IPS-20b (cell line): ENCODE measurements around the gene TTC3.
"Not testable (repeated sequence)": the region's sequence is repeated elsewhere in the genome, so short reads cannot be mapped to it uniquely, and the experiment has no call there.

Experiments used
- H3K27ac ChIP-seq: one replicate; pipeline ENCODE4 v1.5.1; 2013; ENCODE audit warnings: low read length
- H3K27me3 ChIP-seq: 2 replicates; pipeline ENCODE4 v1.6.1; 2013; ENCODE audit warnings: mild to moderate bottlenecking, low read length, inconsistent platforms; ENCODE audit not compliant: insufficient read depth
- H3K36me3 ChIP-seq: 2 replicates; pipeline ENCODE4 v1.6.1; 2013; ENCODE audit warnings: low read depth, mild to moderate bottlenecking, inconsistent platforms, low read length, moderate library complexity; ENCODE audit not compliant: insufficient read depth
- H3K4me1 ChIP-seq: 2 replicates; pipeline ENCODE4 v1.6.1; 2013; ENCODE audit warnings: mild to moderate bottlenecking, control low read depth, inconsistent platforms, low read length, moderate library complexity; ENCODE audit not compliant: insufficient read depth
- H3K4me3 ChIP-seq: 2 replicates; pipeline ENCODE4 v1.5.1; 2013; ENCODE audit warnings: mild to moderate bottlenecking, low read length, inconsistent platforms
- H3K9ac ChIP-seq: 2 replicates; pipeline ENCODE4 v1.6.1; 2013; ENCODE audit warnings: low read depth, mild to moderate bottlenecking, inconsistent platforms, low read length, moderate library complexity
- H3K9me3 ChIP-seq: 2 replicates; pipeline ENCODE4 v1.6.1; 2013; ENCODE audit warnings: mild to moderate bottlenecking, low read depth, low read length, inconsistent platforms; ENCODE audit not compliant: insufficient read depth

TTC3 gene, protein sequence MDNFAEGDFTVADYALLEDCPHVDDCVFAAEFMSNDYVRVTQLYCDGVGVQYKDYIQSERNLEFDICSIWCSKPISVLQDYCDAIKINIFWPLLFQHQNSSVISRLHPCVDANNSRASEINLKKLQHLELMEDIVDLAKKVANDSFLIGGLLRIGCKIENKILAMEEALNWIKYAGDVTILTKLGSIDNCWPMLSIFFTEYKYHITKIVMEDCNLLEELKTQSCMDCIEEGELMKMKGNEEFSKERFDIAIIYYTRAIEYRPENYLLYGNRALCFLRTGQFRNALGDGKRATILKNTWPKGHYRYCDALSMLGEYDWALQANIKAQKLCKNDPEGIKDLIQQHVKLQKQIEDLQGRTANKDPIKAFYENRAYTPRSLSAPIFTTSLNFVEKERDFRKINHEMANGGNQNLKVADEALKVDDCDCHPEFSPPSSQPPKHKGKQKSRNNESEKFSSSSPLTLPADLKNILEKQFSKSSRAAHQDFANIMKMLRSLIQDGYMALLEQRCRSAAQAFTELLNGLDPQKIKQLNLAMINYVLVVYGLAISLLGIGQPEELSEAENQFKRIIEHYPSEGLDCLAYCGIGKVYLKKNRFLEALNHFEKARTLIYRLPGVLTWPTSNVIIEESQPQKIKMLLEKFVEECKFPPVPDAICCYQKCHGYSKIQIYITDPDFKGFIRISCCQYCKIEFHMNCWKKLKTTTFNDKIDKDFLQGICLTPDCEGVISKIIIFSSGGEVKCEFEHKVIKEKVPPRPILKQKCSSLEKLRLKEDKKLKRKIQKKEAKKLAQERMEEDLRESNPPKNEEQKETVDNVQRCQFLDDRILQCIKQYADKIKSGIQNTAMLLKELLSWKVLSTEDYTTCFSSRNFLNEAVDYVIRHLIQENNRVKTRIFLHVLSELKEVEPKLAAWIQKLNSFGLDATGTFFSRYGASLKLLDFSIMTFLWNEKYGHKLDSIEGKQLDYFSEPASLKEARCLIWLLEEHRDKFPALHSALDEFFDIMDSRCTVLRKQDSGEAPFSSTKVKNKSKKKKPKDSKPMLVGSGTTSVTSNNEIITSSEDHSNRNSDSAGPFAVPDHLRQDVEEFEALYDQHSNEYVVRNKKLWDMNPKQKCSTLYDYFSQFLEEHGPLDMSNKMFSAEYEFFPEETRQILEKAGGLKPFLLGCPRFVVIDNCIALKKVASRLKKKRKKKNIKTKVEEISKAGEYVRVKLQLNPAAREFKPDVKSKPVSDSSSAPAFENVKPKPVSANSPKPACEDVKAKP (N-terminal part only)

DNA sequence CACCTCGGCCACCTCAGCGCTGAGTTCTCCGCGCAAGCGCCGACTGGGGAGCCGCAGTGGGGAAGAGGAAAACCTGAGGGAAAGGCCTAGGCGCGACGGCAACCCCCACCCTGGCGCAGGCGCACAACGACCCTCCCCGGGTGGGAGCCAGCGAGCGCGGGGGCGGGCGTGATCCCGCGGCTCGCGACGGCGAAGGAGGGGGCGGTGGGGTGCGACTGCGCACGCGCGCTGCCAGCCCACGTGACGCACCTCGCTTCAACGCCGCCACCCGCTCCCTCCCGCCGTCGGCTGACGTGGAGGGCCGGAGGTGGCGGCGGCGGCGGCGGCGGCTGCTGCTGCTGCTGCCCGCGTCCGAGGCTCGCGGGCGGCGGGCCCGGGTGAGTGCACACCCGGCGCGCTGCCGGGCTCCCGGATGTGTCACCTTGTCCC is at the start of gene TTC3, which contains the start of gene PIGP:
TSS of gene TTC3 (plus strand) at position 267 of the 429 bp plus-strand sequence. CDS start 14,004 bp downstream, outside the sequence.
TSS of gene PIGP (minus strand) at position 84 of the 429 bp plus-strand sequence. CDS start 556 bp downstream, outside the sequence.
- Histone ChIP-seq H3K27me3 (peaks cover 33% of the 10 kb centered on the region), H3K9ac (peak within 1 kb of the TSS; percentile 86), H3K4me3 (peak within 1 kb of the TSS; percentile 79), H3K27ac (peak within 1 kb of the TSS; percentile 88), H3K4me1 (peaks cover 13% of the 10 kb centered on the region; the same call in 1 of the 2 replicates), H3K9me3 (no peaks in the 10 kb centered on the region), H3K36me3 (no peaks in the 10 kb centered on the region)

DNA sequence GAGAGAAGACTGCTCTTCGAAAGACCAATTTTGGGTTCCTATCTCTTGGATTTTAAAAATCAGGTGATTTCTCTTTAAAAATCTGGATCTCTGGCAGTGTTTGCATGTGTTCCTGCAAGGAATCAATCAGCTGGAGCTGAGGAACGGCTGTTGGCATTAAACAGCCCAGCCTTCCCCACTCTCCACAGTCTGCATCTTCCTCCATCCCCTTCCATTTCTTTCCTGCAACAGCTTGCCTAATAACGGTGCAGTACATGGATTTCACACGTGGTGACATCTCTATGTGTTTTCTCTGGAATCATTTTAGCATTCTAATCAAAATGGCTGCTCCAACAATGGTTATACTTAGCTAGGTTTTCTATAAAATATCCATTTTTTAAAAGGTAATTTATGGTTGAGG is 46.6 kb upstream of the TTC3 start:
- Histone ChIP-seq H3K9ac (no peak overlapping the region), H3K4me3 (no peak overlapping the region), H3K36me3 (no peaks in the 10 kb centered on the region), H3K4me1 (no peaks in the 10 kb centered on the region), H3K27ac (no peak overlapping the region), H3K27me3 (no peaks in the 10 kb centered on the region), H3K9me3 (no peaks in the 10 kb centered on the region)

DNA sequence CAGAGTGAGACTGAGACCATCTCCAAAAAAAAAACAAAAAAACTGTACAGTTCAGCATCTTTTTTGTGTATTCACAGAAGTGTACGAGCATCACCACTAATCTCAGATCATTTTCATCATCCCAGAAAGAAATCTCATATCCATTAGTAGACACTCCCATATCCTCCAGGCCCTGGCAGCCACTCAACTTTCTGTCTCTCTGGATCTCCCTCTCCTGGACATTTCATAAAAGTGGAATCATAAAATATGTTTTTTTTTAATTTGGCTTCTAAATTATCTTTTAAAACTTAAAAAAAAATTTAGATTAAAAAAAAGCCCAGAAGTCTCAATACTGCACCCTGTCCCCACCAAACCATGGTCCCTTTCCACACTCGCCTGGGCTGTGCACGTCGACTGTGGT is 44.5 kb upstream of the TTC3 start:
- H3K4me1 ChIP-seq: no peaks in the 10 kb centered on the region
- no peaks in the 10 kb centered on the region for H3K36me3 ChIP-seq
- no peak overlapping the region for H3K9ac ChIP-seq
- no peak overlapping the region for H3K4me3 ChIP-seq
- no peak overlapping the region for H3K27ac ChIP-seq
- no peaks in the 10 kb centered on the region for H3K9me3 ChIP-seq
- no peaks in the 10 kb centered on the region for H3K27me3 ChIP-seq

DNA sequence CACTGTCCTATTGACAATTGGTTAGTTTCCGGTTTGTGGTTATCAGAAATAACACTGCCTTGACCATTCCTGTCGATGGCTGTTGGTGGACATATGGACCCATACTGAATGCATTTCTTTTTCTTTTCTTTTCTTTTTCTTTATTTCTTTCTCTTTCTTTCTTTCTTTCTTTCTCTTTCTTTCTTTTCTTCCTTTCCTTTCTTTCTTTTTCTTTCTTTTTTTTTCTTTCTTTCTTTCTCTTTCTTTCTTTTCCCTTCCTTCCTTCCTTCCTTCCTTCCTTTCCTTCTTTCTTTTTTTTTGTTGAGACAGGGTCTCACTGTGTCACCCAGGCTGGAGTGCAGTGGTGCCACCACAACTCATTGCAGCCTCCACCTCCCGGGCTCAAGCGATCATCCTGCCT is 42.2 kb upstream of the TTC3 start:
- Histone ChIP-seq H3K4me1 (no peaks in the 10 kb centered on the region), H3K9ac (no peak overlapping the region), H3K9me3 (no peaks in the 10 kb centered on the region), H3K27ac (no peak overlapping the region), H3K27me3 (no peaks in the 10 kb centered on the region), H3K4me3 (no peak overlapping the region), H3K36me3 (no peaks in the 10 kb centered on the region)

DNA sequence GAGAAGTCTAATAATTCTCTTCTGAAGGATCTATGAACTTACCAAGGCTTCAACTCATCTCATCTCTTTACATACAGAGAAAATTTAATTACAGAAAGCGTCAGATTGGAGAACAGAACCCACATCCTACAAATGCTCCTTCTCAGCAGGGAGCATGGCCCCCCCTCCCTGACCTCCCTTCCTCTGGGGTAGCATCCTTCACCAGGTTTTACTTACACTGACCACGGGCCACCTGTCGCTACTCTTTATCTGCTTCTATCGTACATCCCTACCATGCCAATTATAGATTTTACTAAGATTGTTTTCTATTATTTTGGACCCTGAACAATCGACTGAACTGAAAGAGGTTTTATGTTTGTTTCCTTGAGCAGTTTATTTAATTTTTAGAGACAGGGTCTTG is 40.8 kb upstream of the TTC3 start:
- Histone ChIP-seq H3K36me3 (no peaks in the 10 kb centered on the region), H3K27me3 (peaks cover 13% of the 10 kb centered on the region), H3K4me3 (no peak overlapping the region), H3K27ac (no peak overlapping the region), H3K9ac (no peak overlapping the region), H3K9me3 (no peaks in the 10 kb centered on the region), H3K4me1 (no peaks in the 10 kb centered on the region)

DNA sequence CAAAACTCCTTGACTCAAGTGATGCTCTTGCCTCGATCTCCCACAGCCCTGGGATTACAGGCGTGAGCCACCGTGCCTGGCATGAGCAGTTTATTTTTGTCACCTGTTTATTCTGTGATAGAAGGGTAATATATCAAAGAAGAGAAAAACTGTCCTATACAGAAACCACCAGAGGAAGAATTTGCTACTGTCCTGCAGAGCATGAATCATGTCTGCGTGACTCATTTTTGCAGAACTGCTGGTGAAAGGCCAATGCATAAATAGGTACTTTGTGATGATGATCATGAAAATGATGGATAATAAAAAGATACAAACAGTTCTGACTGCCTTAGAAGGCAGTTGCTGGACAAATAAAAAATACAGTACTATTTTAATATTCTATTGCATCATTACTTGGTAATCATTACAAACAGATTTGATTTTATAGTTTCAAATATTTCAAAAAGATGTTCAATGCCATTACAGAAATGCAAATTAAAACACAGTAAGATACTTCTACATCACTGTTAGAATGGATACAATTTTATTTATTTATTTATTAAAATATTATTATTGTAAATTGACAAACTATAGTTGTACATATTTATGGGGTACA is 40.1 kb upstream of the TTC3 start:
- Histone ChIP-seq H3K4me1 (no peaks in the 10 kb centered on the region), H3K36me3 (no peaks in the 10 kb centered on the region), H3K4me3 (no peak overlapping the region), H3K27ac (no peak overlapping the region), H3K9ac (no peak overlapping the region), H3K27me3 (peaks cover 20% of the 10 kb centered on the region), H3K9me3 (no peaks in the 10 kb centered on the region)

DNA sequence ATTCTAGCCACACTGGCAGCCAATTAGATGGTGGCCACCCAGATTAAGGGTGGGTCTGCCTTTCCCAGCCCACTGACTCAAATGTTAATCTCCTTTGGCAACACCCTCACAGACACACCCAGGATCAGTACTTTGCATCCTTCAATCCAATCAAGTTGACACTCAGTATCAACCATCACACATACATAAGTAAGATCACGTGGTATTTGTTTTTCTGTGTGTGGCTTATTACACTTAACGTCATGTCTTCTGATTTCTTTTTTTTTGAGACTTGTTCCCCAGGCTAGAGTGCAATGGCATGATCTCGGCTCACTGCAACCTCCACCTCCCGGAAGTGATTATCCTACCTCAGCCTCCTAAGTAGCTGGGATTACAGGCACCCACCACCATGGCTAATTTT is 38.7 kb upstream of the TTC3 start:
- H3K4me1 ChIP-seq, H3K9ac ChIP-seq, H3K27ac ChIP-seq, H3K4me3 ChIP-seq, H3K36me3 ChIP-seq, H3K9me3 ChIP-seq: not testable (repeated sequence)
- H3K27me3 ChIP-seq: peaks cover 34% of the 10 kb centered on the region

DNA sequence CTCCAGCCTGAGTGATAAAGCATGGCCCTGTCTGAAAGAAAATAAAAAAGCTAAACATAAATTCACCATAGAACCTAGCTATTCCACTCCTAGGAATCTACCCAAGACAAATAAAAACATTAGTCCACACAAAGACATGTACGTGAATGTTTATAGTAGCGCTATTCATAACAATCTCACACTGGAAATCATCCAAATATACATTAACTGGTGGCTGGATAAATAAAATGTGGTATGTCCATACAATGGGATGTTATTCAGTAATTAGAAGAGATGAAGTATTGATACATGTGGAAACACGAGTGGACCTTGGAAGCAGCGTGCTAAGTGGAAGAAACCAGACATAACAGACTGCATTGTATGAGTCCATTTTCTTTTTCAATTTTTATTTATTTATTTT is 36.9 kb upstream of the TTC3 start:
- Histone ChIP-seq H3K4me1 (no peaks in the 10 kb centered on the region; the same call in 1 of the 2 replicates), H3K4me3 (no peak overlapping the region), H3K27ac (no peak overlapping the region), H3K9me3 (no peaks in the 10 kb centered on the region), H3K36me3 (no peaks in the 10 kb centered on the region), H3K27me3 (peaks cover 51% of the 10 kb centered on the region), H3K9ac (no peak overlapping the region)

DNA sequence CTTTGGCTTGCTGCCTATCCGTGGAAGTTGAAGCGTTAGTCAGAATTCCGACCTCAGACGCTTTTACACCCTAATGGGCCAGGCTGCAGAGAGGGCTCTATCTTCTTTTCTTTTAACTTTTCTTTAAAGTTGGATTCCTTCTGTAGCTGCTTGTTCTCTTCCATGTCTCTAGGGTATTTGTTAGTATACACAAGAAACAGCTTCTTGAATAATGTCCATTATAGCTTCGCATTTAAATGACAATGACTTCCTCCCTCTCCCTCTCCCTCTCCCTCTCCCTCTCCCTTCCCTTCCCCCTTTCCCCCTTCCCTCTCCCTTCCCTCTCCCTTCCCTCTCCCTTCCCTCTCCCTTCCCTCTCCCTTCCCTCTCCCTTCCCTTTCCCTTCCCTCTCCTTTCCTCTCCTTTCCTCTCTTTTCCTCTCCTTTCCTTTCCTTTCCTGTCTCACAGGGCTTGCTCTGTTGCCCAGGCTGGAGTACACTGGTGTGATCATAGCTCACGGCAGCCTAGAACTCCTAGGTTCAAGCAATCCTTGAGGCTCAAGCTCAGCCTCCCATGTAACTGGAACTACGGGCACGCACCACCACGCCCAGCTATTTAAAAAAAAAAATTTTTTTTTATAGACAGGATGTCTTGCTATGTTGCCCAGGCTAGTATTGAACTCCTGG is 33.5 kb upstream of the TTC3 start:
- H3K4me1 ChIP-seq: no peaks in the 10 kb centered on the region; the same call in 1 of the 2 replicates
- H3K27ac ChIP-seq: no peak overlapping the region

DNA sequence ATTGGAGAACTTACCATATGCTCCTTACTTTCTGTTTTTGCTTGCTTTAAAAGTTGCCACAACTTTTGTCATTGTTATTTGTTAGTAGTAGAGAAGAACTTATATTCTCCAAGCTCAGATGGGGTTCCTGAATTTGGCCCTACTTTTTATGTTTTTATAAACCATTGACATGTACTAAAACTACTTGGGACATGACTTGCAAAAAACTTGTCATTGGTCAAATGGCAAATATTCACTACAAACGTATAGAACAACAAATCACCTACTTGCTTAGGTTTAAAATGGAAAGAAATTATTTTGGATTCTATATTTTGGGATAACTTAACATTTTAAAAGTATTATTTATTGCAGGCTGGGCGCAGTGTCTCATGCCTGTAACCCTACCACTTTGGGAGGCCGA is 32.8 kb upstream of the TTC3 start:
- Histone ChIP-seq H3K27me3 (peaks cover 62% of the 10 kb centered on the region), H3K27ac (no peak overlapping the region), H3K4me3 (no peak overlapping the region), H3K9ac (no peak overlapping the region), H3K9me3 (no peaks in the 10 kb centered on the region), H3K4me1 (no peaks in the 10 kb centered on the region; the same call in 1 of the 2 replicates), H3K36me3 (no peaks in the 10 kb centered on the region)

More for the DNA sequence above, 33.5 kb upstream of the TTC3 start:
- Histone ChIP-seq H3K4me3 (peak overlapping the region; percentile 27; the same call in 1 of the 2 replicates), H3K9ac (no peak overlapping the region), H3K36me3 (no peaks in the 10 kb centered on the region), H3K9me3 (no peaks in the 10 kb centered on the region), H3K27me3 (peaks cover 61% of the 10 kb centered on the region)
